ENCODE measurements around the gene MRAS. TPM values are rescaled to one million over a fixed set of nuclear protein-coding genes. Genes with fewer than 3 reads are reported as not detected.

The MRAS gene
- total and polyA plus RNA-seq, 3 donors from 2014 or later, result 21.7 to 35.7 (median 27.6) TPM

DNA sequence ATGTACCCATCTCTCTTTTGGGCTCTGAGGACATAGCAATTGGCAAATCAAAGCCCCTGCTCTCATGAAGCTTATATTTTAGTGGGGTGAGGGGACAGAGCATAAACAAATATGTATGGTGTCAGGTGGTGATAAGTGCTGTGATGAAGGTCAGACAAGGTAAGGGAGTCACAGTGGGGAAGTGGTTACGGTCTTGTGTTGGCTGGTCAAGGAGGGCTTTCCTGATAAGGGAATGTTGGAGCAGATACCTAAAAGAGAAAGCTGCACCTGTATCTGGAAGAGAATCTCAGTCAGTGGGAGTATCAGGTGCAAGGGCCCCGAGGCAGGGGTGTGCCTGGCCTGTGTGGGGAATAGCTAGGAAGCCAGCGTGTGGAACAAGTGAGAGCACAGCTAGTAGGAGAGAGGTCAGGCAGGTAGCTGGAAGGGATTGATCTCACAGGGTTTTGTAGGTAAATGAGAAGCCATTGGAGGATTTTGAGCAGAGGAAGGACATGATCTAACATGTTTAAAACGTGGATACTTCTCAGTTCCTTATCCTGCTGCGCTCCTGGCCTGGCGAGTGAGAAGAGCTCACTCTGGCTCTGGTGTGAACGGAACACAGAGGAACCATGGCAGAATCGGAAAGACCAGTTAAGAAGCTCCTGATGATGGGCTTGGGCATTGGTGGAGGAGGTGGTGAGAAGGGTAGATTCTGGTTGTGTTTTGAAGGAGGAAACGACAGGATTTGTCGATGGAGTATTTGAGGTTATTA, 35.5 kb downstream of the MRAS start:
- Histone ChIP-seq H3K36me3 (ENCODE audit: low read depth, missing control alignments) (no peaks in the 10 kb centered on the region), H3K9me3 (no peaks in the 10 kb centered on the region), H3K27me3 (no peaks in the 10 kb centered on the region), H3K4me3 (no peak overlapping the region), H3K4me1 (peaks cover 18% of the 10 kb centered on the region), H3K27ac (peak overlapping the region in 1 of 2 donors; percentile 50)
- TF ChIP-seq, protein P1, sequence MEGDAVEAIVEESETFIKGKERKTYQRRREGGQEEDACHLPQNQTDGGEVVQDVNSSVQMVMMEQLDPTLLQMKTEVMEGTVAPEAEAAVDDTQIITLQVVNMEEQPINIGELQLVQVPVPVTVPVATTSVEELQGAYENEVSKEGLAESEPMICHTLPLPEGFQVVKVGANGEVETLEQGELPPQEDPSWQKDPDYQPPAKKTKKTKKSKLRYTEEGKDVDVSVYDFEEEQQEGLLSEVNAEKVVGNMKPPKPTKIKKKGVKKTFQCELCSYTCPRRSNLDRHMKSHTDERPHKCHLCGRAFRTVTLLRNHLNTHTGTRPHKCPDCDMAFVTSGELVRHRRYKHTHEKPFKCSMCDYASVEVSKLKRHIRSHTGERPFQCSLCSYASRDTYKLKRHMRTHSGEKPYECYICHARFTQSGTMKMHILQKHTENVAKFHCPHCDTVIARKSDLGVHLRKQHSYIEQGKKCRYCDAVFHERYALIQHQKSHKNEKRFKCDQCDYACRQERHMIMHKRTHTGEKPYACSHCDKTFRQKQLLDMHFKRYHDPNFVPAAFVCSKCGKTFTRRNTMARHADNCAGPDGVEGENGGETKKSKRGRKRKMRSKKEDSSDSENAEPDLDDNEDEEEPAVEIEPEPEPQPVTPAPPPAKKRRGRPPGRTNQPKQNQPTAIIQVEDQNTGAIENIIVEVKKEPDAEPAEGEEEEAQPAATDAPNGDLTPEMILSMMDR (IDR thresholded peaks at IDR 0.05), result no peak
- TF ChIP-seq POLR2A (IDR thresholded peaks at IDR 0.05), result no peak
- 74 to 77% methylated on average over 10 of the region's 10 CpGs for WGBS, 2 donors
- intact Hi-C loops (cut with DNase I; ENCODE audit: low total_unique reads), result no loop called here
- no peak for DNase-seq

DNA sequence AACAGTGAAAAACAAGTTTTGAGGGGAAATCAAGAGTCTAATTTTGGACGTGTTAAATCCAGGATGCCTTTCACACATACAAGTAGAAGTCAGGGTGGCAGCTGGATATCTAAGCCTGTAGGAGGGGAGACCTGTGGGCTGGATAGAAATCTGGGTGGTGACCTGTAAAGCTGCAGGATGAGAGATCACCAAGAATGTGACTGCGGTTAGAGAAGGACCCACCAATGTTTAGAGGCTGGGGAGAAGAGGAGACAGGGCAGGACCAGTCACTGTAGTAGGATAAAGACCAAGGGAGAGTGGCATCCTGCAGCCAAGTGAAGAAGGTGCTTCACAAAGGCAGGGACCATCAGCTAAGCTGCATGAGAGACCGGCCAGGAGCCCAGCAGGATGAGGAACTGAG, 36.2 kb downstream of the MRAS start:
- Histone ChIP-seq H3K27ac (no peak overlapping the region), H3K36me3 (ENCODE audit: low read depth, missing control alignments) (no peaks in the 10 kb centered on the region), H3K9me3 (no peaks in the 10 kb centered on the region), H3K27me3 (no peaks in the 10 kb centered on the region), H3K4me3 (no peak overlapping the region), H3K4me1 (peaks cover 20% of the 10 kb centered on the region)
- WGBS, 2 donors, result 79 to 82% methylated on average over 3 of the region's 3 CpGs
- TF ChIP-seq, protein P1 (IDR thresholded peaks at IDR 0.05), result no peak
- TF ChIP-seq POLR2A (IDR thresholded peaks at IDR 0.05), result no peak
- no peak for DNase-seq
- intact Hi-C loops (cut with DNase I; ENCODE audit: low total_unique reads), result no loop called here

DNA sequence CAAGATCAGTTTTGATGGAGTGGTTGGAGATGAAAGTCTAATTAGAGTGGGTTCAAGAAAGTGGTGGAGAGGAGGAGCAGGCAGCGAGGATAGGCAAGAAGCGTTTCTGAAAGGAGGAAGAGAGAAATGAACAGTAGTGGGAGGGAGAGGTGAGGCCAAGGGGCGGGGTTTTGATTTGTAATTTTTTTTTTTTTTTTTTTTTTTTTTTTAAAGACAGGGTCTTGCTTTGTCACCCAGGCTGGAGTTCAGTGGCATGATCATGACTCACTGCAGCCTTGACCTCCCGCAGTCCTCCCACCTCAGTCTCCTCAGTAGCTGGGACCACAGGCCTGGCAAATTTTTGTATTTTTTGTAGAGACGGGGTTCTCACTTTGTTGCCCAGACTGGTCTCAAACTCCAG, 36.6 kb downstream of the MRAS start:
- no peak overlapping the region for H3K27ac ChIP-seq

DNA sequence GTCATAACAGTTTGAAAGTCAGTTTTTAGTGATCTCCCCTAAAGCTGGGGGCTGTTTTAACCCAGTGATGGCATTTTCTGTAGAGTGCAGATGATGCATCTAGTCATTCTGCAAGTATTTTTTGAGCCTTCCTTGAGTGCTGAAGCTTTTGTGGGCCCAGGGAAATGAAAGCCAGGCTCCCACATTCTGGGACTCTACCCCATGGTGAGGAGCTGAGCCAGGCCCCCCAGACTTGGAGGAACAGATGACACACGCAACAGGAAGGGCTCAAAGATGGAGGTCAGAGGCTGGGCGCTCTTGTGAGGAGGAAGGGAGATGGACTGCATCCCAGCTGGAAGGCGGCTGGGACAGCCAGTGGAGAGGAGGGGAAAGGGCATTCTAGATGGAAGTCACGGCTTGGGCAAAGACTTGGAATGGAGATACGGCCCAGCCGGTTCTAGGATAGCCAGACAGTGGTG, 40.8 kb downstream of the MRAS start:
- Histone ChIP-seq H3K9me3 (no peaks in the 10 kb centered on the region), H3K4me1 (peaks cover 13% of the 10 kb centered on the region), H3K4me3 (no peak overlapping the region), H3K27me3 (no peaks in the 10 kb centered on the region), H3K36me3 (ENCODE audit: low read depth, missing control alignments) (no peaks in the 10 kb centered on the region), H3K27ac (peak overlapping the region in 1 of 2 donors; percentile 83)
- DNase-seq, result no peak
- intact Hi-C loops (cut with DNase I; ENCODE audit: low total_unique reads), result no loop called here
- 55 to 83% methylated on average over 6 of the region's 6 CpGs for WGBS, 2 donors
- no peak for TF ChIP-seq POLR2A (IDR thresholded peaks at IDR 0.05)
- TF ChIP-seq, protein P1 (IDR thresholded peaks at IDR 0.05), result no peak

More for the DNA sequence above, 36.6 kb downstream of the MRAS start:
- Histone ChIP-seq H3K27me3 (no peaks in the 10 kb centered on the region), H3K36me3 (ENCODE audit: low read depth, missing control alignments) (no peaks in the 10 kb centered on the region), H3K9me3 (no peaks in the 10 kb centered on the region), H3K4me1 (peaks cover 24% of the 10 kb centered on the region), H3K4me3 (no peak overlapping the region)
- no peak for DNase-seq
- intact Hi-C loops (cut with DNase I; ENCODE audit: low total_unique reads), result no loop called here
- WGBS, 2 donors, result 77 to 86% methylated on average over 5 of the region's 5 CpGs
- TF ChIP-seq POLR2A (IDR thresholded peaks at IDR 0.05), result no peak
- TF ChIP-seq, protein P1 (IDR thresholded peaks at IDR 0.05), result no peak

Measured in testis (tissue), 3 donors.